ENCODE results near the gene KCMF1. TPM values are rescaled to one million over a fixed set of nuclear protein-coding genes. Genes with fewer than 3 reads are reported as not detected.

KCMF1 gene
- polyA plus RNA-seq, 1 of the 3 experiments (the other 2 are of a cell fraction) = 37.0 TPM

DNA sequence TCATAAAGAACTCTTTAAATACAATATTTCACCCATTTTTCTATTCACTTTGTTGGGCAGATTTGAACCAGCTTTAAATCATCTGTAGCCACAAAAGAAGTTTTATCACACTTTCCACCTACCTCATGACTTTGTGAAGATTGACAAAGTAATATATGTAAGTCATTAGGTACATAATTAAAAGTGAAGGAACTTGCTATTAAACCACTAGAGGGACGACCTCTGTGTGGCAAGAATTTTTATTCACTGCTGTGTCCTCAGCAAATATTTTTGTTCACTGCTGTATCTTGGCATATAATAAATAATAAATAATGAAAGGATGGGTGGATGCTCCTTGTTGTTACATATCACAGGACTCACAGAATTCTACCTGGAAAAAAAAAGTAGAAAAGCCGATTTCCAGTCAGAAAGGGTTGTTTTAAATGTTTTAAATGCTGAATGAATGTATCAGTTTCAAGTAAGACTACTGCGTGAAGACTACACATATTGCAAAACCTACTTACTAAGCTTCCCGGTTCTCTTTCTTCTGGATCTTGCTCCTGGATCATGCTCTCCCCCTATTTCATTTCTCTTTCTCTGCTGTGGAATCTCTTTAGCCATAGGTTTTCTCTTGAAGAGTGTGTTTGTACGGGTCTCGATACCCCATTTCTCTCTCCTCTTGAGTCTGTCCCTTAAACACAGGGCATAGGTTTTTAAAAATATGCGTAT is 44.8 kb downstream of the KCMF1 start:
- H3K79me2 ChIP-seq (ENCODE audit: insufficient read depth) = peaks cover 100% of the 10 kb centered on the region
- H3K4me3 ChIP-seq (ENCODE audit: low read depth in 2 of 2, low read length in 1 of 2) = no peak overlapping the region
- TF ChIP-seq, protein P1, sequence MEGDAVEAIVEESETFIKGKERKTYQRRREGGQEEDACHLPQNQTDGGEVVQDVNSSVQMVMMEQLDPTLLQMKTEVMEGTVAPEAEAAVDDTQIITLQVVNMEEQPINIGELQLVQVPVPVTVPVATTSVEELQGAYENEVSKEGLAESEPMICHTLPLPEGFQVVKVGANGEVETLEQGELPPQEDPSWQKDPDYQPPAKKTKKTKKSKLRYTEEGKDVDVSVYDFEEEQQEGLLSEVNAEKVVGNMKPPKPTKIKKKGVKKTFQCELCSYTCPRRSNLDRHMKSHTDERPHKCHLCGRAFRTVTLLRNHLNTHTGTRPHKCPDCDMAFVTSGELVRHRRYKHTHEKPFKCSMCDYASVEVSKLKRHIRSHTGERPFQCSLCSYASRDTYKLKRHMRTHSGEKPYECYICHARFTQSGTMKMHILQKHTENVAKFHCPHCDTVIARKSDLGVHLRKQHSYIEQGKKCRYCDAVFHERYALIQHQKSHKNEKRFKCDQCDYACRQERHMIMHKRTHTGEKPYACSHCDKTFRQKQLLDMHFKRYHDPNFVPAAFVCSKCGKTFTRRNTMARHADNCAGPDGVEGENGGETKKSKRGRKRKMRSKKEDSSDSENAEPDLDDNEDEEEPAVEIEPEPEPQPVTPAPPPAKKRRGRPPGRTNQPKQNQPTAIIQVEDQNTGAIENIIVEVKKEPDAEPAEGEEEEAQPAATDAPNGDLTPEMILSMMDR (IDR thresholded peaks at IDR 0.05) = peak; percentile 43
- TF ChIP-seq CHD2 (IDR thresholded peaks at IDR 0.05; ENCODE audit: low read length, partially characterized antibody) = no peak
- H3K27me3 ChIP-seq (ENCODE audit: insufficient read depth) = no peaks in the 10 kb centered on the region
- H3K36me3 ChIP-seq (replicated peaks in 1 of 2; ENCODE audit: control insufficient read depth in 1 of 2, insufficient read depth in 2 of 2, low read length in 1 of 2) = peaks cover 0 to 5% of the 10 kb centered on the region in 2 experiments
- H4K20me1 ChIP-seq (ENCODE audit: insufficient read depth) = peaks cover 95% of the 10 kb centered on the region
- no peak for DNase-seq
- no peak overlapping the region for H3K4me2 ChIP-seq
- WGBS (ENCODE audit: low lambda C conversion rate) = 80% methylated on average over 7 of the region's 7 CpGs
- no peak overlapping the region for H2AFZ ChIP-seq (ENCODE audit: low read depth)
- no peaks in the 10 kb centered on the region for H3K9me3 ChIP-seq
- H3K4me1 ChIP-seq (ENCODE audit: control insufficient read depth in 1 of 2, insufficient read depth in 2 of 2, low read depth in 1 of 2, low read length in 1 of 2) = peaks cover 0 to 53% of the 10 kb centered on the region in 2 experiments; a peak in 3 of 4 replicates
- POLR2A ChIA-PET = no interaction called here
- no peak overlapping the region for H3K9ac ChIP-seq
- H3K27ac ChIP-seq (ENCODE audit: low read depth in 2 of 2, low read length in 1 of 2) = peak overlapping the region; percentile 7 to 61; a peak in 2 of 4 replicates
- no peaks in the 10 kb centered on the region for H3K9me2 ChIP-seq
- CTCF ChIA-PET = interaction anchor here (0.6 to 2.3 kb wide), 21 partner anchors 12 to 622 kb away, joined by 3 to 23 read pairs (median 3); no protein-coding TSS in a partner anchor
- peaks cover 38% of the 10 kb centered on the region for H3F3A ChIP-seq (replicated peaks; ENCODE audit: insufficient read depth)

DNA sequence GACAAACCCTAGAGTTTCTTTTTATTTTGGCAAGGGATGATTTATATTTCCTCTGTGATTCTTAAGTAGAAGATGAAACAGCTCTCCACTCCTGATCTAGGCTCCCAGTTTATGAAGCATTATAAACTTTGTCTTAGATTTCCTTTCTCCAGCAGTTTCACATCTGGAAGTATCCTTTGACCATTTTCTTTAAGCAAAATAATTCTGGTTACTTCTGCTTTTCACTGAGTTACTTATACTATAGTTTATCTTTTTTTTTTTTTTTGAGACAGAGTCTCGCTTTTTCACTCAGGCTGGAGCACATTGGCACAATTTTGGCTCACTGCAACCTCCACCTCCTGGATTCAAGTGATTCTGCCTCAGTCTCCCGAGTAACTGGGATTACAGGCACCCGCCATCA is 45.5 kb downstream of the KCMF1 start:
- Histone ChIP-seq H3K4me3 (ENCODE audit: low read depth in 2 of 2, low read length in 1 of 2) (no peak overlapping the region), H4K20me1 (ENCODE audit: insufficient read depth) (peaks cover 95% of the 10 kb centered on the region), H3F3A (replicated peaks; ENCODE audit: insufficient read depth) (peaks cover 38% of the 10 kb centered on the region), H3K4me1 (ENCODE audit: control insufficient read depth in 1 of 2, insufficient read depth in 2 of 2, low read depth in 1 of 2, low read length in 1 of 2) (peaks cover 0 to 53% of the 10 kb centered on the region in 2 experiments; a peak in 3 of 4 replicates), H3K9me3 (no peaks in the 10 kb centered on the region), H3K36me3 (replicated peaks in 1 of 2; ENCODE audit: control insufficient read depth in 1 of 2, insufficient read depth in 2 of 2, low read length in 1 of 2) (peaks cover 0 to 4% of the 10 kb centered on the region in 2 experiments), H3K27ac (ENCODE audit: low read depth in 2 of 2, low read length in 1 of 2) (peak overlapping the region in 1 of 2 experiments; percentile 61; a peak in 2 of 4 replicates), H3K4me2 (no peak overlapping the region), H2AFZ (ENCODE audit: low read depth) (no peak overlapping the region), H3K79me2 (ENCODE audit: insufficient read depth) (peaks cover 100% of the 10 kb centered on the region), H3K9me2 (no peaks in the 10 kb centered on the region), H3K27me3 (ENCODE audit: insufficient read depth) (no peaks in the 10 kb centered on the region), H3K9ac (no peak overlapping the region)
- CTCF ChIA-PET = interaction anchor here (0.6 to 2.3 kb wide), 11 partner anchors 33 to 622 kb away, joined by 3 to 23 read pairs (median 4); no protein-coding TSS in a partner anchor
- 97% methylated on average over 3 of the region's 3 CpGs for WGBS (ENCODE audit: low lambda C conversion rate)
- no peak for DNase-seq
- TF ChIP-seq, protein P2, sequence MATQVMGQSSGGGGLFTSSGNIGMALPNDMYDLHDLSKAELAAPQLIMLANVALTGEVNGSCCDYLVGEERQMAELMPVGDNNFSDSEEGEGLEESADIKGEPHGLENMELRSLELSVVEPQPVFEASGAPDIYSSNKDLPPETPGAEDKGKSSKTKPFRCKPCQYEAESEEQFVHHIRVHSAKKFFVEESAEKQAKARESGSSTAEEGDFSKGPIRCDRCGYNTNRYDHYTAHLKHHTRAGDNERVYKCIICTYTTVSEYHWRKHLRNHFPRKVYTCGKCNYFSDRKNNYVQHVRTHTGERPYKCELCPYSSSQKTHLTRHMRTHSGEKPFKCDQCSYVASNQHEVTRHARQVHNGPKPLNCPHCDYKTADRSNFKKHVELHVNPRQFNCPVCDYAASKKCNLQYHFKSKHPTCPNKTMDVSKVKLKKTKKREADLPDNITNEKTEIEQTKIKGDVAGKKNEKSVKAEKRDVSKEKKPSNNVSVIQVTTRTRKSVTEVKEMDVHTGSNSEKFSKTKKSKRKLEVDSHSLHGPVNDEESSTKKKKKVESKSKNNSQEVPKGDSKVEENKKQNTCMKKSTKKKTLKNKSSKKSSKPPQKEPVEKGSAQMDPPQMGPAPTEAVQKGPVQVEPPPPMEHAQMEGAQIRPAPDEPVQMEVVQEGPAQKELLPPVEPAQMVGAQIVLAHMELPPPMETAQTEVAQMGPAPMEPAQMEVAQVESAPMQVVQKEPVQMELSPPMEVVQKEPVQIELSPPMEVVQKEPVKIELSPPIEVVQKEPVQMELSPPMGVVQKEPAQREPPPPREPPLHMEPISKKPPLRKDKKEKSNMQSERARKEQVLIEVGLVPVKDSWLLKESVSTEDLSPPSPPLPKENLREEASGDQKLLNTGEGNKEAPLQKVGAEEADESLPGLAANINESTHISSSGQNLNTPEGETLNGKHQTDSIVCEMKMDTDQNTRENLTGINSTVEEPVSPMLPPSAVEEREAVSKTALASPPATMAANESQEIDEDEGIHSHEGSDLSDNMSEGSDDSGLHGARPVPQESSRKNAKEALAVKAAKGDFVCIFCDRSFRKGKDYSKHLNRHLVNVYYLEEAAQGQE (IDR thresholded peaks at IDR 0.05; ENCODE audit: low read depth, low read length) = no peak
- TF ChIP-seq, protein P3, sequence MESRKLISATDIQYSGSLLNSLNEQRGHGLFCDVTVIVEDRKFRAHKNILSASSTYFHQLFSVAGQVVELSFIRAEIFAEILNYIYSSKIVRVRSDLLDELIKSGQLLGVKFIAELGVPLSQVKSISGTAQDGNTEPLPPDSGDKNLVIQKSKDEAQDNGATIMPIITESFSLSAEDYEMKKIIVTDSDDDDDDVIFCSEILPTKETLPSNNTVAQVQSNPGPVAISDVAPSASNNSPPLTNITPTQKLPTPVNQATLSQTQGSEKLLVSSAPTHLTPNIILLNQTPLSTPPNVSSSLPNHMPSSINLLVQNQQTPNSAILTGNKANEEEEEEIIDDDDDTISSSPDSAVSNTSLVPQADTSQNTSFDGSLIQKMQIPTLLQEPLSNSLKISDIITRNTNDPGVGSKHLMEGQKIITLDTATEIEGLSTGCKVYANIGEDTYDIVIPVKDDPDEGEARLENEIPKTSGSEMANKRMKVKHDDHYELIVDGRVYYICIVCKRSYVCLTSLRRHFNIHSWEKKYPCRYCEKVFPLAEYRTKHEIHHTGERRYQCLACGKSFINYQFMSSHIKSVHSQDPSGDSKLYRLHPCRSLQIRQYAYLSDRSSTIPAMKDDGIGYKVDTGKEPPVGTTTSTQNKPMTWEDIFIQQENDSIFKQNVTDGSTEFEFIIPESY (IDR thresholded peaks at IDR 0.05; ENCODE audit: borderline replicate concordance, low read depth) = no peak
- no peak for TF ChIP-seq TAF1 (IDR thresholded peaks at IDR 0.05; ENCODE audit: borderline replicate concordance, low read depth, low read length)
- no peak for TF ChIP-seq MXI1 (IDR thresholded peaks at IDR 0.05; ENCODE audit: low read depth, low read length)
- no peak for TF ChIP-seq TEAD4 (IDR thresholded peaks at IDR 0.05; ENCODE audit: borderline replicate concordance, insufficient read depth)
- POLR2A ChIA-PET = no interaction called here
